ENCODE results near the gene KCNB1.

- TF ChIP-seq CTCF (IDR thresholded peaks at IDR 0.05) (no peak), POLR2A (IDR thresholded peaks at IDR 0.05) (no peak), POLR2AphosphoS5 (IDR thresholded peaks at IDR 0.05) (no peak)
Observed at GRCh38 chr20:49471397-49471796, 11.1 kb downstream of the KCNB1 start.

Data from prostate gland (tissue), 2 donors.